ENCODE data around the gene TP73. TPM values are rescaled to one million over a fixed set of nuclear protein-coding genes. Genes with fewer than 3 reads are reported as not detected.

The TP73 gene
- total RNA-seq, 1 experiment from 2014 or later = 10.0 TPM

GRCh38 chr1:3708791-3709190 lies 56.5 kb downstream of the TP73 start:
- ChIA-PET CTCF (no interaction called here), POLR2A (ENCODE audit: low non-redundant PET) (no interaction called here)
- BruUV-seq (replicated peaks) = no TSS peak
- Histone ChIP-seq H3K4me3 (ENCODE audit: low read depth, low read length, poor library complexity, severe bottlenecking) (no peak overlapping the region), H3K9me3 (ENCODE audit: low read depth, low read length, poor library complexity, severe bottlenecking) (no peaks in the 10 kb centered on the region), H3K36me3 (ENCODE audit: insufficient read depth, low read length, poor library complexity, severe bottlenecking) (no peaks in the 10 kb centered on the region), H3K27me3 (replicated peaks; ENCODE audit: insufficient read depth, low read depth, low read length, poor library complexity) (no peaks in the 10 kb centered on the region), H3K4me1 (ENCODE audit: insufficient read depth, low read length, poor library complexity, severe bottlenecking) (no peaks in the 10 kb centered on the region), H3K27ac (ENCODE audit: low read depth, low read length, poor library complexity, severe bottlenecking) (no peak overlapping the region)
- DNase-seq (ENCODE audit: low spot score) = no peak
- intact Hi-C loops (cut with micrococcal nuclease; ENCODE audit: unreplicated experiment) = no loop called here
- no peak for TF ChIP-seq CTCF (conservative IDR thresholded peaks at IDR 0.05; ENCODE audit: low read depth, low read length)
- TF ChIP-seq EZH2 (IDR thresholded peaks at IDR 0.05; ENCODE audit: borderline replicate concordance, low read depth, low read length, poor library complexity, severe bottlenecking) = no peak

- H3K36me3 ChIP-seq (ENCODE audit: insufficient read depth, low read length, poor library complexity, severe bottlenecking) = no peaks in the 10 kb centered on the region
- no peak for DNase-seq (ENCODE audit: low spot score)
- no peaks in the 10 kb centered on the region for H3K4me1 ChIP-seq (ENCODE audit: insufficient read depth, low read length, poor library complexity, severe bottlenecking)
- H3K27ac ChIP-seq (ENCODE audit: low read depth, low read length, poor library complexity, severe bottlenecking) = no peak overlapping the region
- ChIA-PET POLR2A (ENCODE audit: low non-redundant PET) (no interaction called here), CTCF (no interaction called here)
- no peak for TF ChIP-seq CTCF (conservative IDR thresholded peaks at IDR 0.05; ENCODE audit: low read depth, low read length)
- no peak for TF ChIP-seq EZH2 (IDR thresholded peaks at IDR 0.05; ENCODE audit: borderline replicate concordance, low read depth, low read length, poor library complexity, severe bottlenecking)
- BruUV-seq (replicated peaks) = no TSS peak
- no peaks in the 10 kb centered on the region for H3K27me3 ChIP-seq (replicated peaks; ENCODE audit: insufficient read depth, low read depth, low read length, poor library complexity)
- no peak overlapping the region for H3K4me3 ChIP-seq (ENCODE audit: low read depth, low read length, poor library complexity, severe bottlenecking)
- intact Hi-C loops (cut with micrococcal nuclease; ENCODE audit: unreplicated experiment) = no loop called here
- H3K9me3 ChIP-seq (ENCODE audit: low read depth, low read length, poor library complexity, severe bottlenecking) = no peaks in the 10 kb centered on the region
Measured at GRCh38 chr1:3710251-3710650, 57.9 kb downstream of the TP73 start.

GRCh38 chr1:3711381-3711779 lies 59.1 kb downstream of the TP73 start:
- POLR2A ChIA-PET (ENCODE audit: low non-redundant PET) = no interaction called here
- DNase-seq (ENCODE audit: low spot score) = no peak
- CTCF ChIA-PET = interaction anchor here (0.7 kb wide), 1 partner anchor 13 kb away, joined by 3 read pairs; no protein-coding TSS in a partner anchor
- Histone ChIP-seq H3K4me3 (ENCODE audit: low read depth, low read length, poor library complexity, severe bottlenecking) (no peak overlapping the region), H3K27me3 (replicated peaks; ENCODE audit: insufficient read depth, low read depth, low read length, poor library complexity) (no peaks in the 10 kb centered on the region), H3K4me1 (ENCODE audit: insufficient read depth, low read length, poor library complexity, severe bottlenecking) (no peaks in the 10 kb centered on the region), H3K36me3 (ENCODE audit: insufficient read depth, low read length, poor library complexity, severe bottlenecking) (no peaks in the 10 kb centered on the region), H3K27ac (ENCODE audit: low read depth, low read length, poor library complexity, severe bottlenecking) (no peak overlapping the region), H3K9me3 (ENCODE audit: low read depth, low read length, poor library complexity, severe bottlenecking) (no peaks in the 10 kb centered on the region)
- intact Hi-C loops (cut with micrococcal nuclease; ENCODE audit: unreplicated experiment) = no loop called here
- BruUV-seq (replicated peaks) = no TSS peak
- TF ChIP-seq EZH2 (IDR thresholded peaks at IDR 0.05; ENCODE audit: borderline replicate concordance, low read depth, low read length, poor library complexity, severe bottlenecking) (no peak), CTCF (conservative IDR thresholded peaks at IDR 0.05; ENCODE audit: low read depth, low read length) (no peak)

Measured in A673 (cell line).